ENCODE measurements around the gene PRTG.

DNA sequence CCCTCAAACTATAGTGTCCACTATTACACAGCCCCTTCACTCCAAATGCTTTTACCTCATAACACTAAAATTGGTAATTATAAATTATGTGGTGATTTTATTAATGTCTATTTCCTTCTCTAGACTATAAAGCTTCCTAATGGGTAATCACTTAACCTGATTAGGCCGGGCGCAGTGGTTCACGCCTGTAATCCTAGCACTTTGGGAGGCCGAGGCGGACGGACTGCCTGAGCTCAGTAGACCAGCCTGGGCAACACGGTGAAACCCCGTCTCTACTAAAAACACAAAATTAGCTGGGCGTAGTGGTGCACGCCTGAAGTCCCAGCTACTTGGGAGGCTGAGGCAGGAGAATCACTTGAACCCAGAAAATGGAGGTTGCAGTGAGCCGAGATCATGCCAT lies 83.5 kb downstream of the PRTG start:
- TF ChIP-seq, protein P1, sequence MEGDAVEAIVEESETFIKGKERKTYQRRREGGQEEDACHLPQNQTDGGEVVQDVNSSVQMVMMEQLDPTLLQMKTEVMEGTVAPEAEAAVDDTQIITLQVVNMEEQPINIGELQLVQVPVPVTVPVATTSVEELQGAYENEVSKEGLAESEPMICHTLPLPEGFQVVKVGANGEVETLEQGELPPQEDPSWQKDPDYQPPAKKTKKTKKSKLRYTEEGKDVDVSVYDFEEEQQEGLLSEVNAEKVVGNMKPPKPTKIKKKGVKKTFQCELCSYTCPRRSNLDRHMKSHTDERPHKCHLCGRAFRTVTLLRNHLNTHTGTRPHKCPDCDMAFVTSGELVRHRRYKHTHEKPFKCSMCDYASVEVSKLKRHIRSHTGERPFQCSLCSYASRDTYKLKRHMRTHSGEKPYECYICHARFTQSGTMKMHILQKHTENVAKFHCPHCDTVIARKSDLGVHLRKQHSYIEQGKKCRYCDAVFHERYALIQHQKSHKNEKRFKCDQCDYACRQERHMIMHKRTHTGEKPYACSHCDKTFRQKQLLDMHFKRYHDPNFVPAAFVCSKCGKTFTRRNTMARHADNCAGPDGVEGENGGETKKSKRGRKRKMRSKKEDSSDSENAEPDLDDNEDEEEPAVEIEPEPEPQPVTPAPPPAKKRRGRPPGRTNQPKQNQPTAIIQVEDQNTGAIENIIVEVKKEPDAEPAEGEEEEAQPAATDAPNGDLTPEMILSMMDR (IDR thresholded peaks at IDR 0.05), result no peak
- TF ChIP-seq POLR2AphosphoS5 (IDR thresholded peaks at IDR 0.05) (no peak), POLR2A (IDR thresholded peaks at IDR 0.05) (no peak)
